Thyroid gland (tissue), 4 donors: Measurements from ENCODE around the gene OSBPL6. TPM values are rescaled to one million over a fixed set of nuclear protein-coding genes. Genes with fewer than 3 reads are reported as not detected.
A peak's percentile ranks its signal among the peaks of the same experiment; 100 is the strongest.

Source experiments
- DNase-seq, 2 donors: peaks; one replicate each; pipeline ENCODE4 v3.0.0-alpha.2; 2019
- H3K27ac ChIP-seq, 3 donors: fragments of 200-600 bp; sonication (generic); 1 replicate in 2 of 3; 2 replicates in 1 of 3; pipeline ENCODE4 v1.5.1; 2016 to 2019; ENCODE audit warnings: mild to moderate bottlenecking in 1 of 3, moderate library complexity in 1 of 3
- H3K27me3 ChIP-seq: fragments of 200-600 bp; sonication (generic); one replicate; pipeline ENCODE4 v1.5.1; 2019
- H3K36me3 ChIP-seq, 2 donors: fragments of 200-600 bp; sonication (generic); one replicate each; pipeline ENCODE4 v1.5.1; 2016 to 2019
- H3K4me1 ChIP-seq, 2 donors: fragments of 200-600 bp; sonication (generic); one replicate each; pipeline ENCODE4 v1.5.1; 2017 to 2019
- H3K4me3 ChIP-seq, 3 donors: fragments of 200-600 bp; sonication (generic); replicated peaks in 1 of 3; 1 replicate in 2 of 3; 2 replicates in 1 of 3; pipeline ENCODE4 v1.5.1; 2016; ENCODE audit warnings: mild to moderate bottlenecking in 1 of 3
- H3K9me3 ChIP-seq: fragments of 200-600 bp; sonication (generic); one replicate; pipeline ENCODE4 v1.5.1; 2017
- POLR2A ChIP-seq, 2 donors: fragments of 450-650 bp; IDR thresholded peaks; one replicate each; pipeline ENCODE4 v1.6.1; 2017; ENCODE audit warnings: antibody characterized with exemption in 2 of 2, mild to moderate bottlenecking in 2 of 2, moderate library complexity in 1 of 2
- WGBS, 2 donors: methylation state at CpG; one replicate each; pipeline ENCODE4 v1.1.5; 2017; 5-methylcytosine and 5-hydroxymethylcytosine counted together
- intact Hi-C: fragments of 100-400 bp; cut with DNase I; formaldehyde crosslinking; loops from one replicate; pipeline ENCODE4 v1.15.1; 2023
- total RNA-seq, 4 donors: library from RNA; depleted of rRNA; stranded (reverse); fragments of >200 nt; gene quantifications; one replicate each; pipeline ENCODE4 v1.2.3, GENCODE V29; 2016
- TF ChIP-seq, protein P1 (sequence below), 6 experiments: fragments of 200-600 bp in 3 of 6; fragments of 450-650 bp in 3 of 6; sonication (generic) in 3 of 6; IDR thresholded peaks; one replicate each; pipeline ENCODE4 v1.5.1; 2016 to 2019; ENCODE audit warnings: antibody characterized with exemption in 6 of 6, mild to moderate bottlenecking in 2 of 6, inconsistent platforms in 1 of 6, moderate library complexity in 1 of 6

OSBPL6 gene
- total RNA-seq, 4 donors from 2014 or later: 2.1 to 5.3 (median 3.2) TPM

DNA sequence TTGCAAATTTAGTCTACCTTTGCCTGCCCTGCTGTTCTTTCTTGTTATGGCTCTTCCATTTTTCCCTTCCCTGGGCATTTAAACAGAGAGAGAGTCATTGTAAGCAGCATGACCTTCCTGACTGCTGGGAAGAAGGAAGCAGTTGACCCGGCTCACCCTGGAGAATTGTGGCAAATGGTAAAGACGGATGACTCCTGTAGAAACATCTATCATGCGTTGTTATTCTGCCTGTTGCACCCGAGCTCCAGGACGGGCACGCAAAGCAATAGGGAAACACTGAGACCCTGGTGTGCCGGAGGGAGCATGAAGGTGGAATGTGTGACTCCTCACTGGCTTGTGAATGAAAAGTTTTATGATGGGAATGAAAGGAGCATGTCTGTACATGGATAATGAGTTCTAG, 113.3 kb downstream of the OSBPL6 start:
- no peak overlapping the region for H3K27ac ChIP-seq
- H3K27me3 ChIP-seq: no peaks in the 10 kb centered on the region
- TF ChIP-seq, protein P1, sequence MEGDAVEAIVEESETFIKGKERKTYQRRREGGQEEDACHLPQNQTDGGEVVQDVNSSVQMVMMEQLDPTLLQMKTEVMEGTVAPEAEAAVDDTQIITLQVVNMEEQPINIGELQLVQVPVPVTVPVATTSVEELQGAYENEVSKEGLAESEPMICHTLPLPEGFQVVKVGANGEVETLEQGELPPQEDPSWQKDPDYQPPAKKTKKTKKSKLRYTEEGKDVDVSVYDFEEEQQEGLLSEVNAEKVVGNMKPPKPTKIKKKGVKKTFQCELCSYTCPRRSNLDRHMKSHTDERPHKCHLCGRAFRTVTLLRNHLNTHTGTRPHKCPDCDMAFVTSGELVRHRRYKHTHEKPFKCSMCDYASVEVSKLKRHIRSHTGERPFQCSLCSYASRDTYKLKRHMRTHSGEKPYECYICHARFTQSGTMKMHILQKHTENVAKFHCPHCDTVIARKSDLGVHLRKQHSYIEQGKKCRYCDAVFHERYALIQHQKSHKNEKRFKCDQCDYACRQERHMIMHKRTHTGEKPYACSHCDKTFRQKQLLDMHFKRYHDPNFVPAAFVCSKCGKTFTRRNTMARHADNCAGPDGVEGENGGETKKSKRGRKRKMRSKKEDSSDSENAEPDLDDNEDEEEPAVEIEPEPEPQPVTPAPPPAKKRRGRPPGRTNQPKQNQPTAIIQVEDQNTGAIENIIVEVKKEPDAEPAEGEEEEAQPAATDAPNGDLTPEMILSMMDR (IDR thresholded peaks at IDR 0.05): no peak
- TF ChIP-seq POLR2A (IDR thresholded peaks at IDR 0.05): no peak
- H3K36me3 ChIP-seq: no peaks in the 10 kb centered on the region
- WGBS, 2 donors: 72 to 73% methylated on average over 7 of the region's 7 CpGs
- no peaks in the 10 kb centered on the region for H3K9me3 ChIP-seq
- intact Hi-C loops: loop anchor here (10.0 kb wide), 1 partner anchor 107 kb away; no protein-coding TSS in a partner anchor
- DNase-seq: no peak
- no peak overlapping the region for H3K4me3 ChIP-seq
- H3K4me1 ChIP-seq: no peaks in the 10 kb centered on the region

DNA sequence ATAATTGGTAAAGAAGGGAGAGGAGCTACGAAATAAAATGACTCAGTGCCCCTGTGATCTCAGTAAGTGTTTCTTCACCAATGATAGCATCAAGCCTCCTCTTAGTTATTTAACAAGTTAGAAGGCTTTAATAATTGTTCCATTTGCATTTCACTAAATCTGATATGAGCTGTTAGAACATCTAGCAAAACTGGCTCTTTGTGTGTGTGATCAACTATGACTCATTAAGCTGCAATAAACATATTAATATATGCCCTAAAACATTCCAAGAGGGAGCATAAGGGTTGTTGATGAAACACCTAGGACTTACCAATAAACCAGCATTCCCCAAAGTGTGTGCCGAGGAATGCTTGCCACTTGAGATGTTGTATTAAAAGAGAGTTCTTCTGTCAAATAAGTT, 115.2 kb downstream of the OSBPL6 start:
- no peaks in the 10 kb centered on the region for H3K9me3 ChIP-seq
- H3K4me1 ChIP-seq: no peaks in the 10 kb centered on the region
- no peak for TF ChIP-seq POLR2A (IDR thresholded peaks at IDR 0.05)
- TF ChIP-seq, protein P1 (IDR thresholded peaks at IDR 0.05): no peak
- WGBS, 2 donors: 82 to 89% methylated on average over 2 of the region's 2 CpGs
- no peak for DNase-seq
- no peak overlapping the region for H3K4me3 ChIP-seq
- intact Hi-C loops: loop anchor here (10.0 kb wide), 1 partner anchor 105 kb away; no protein-coding TSS in a partner anchor
- no peaks in the 10 kb centered on the region for H3K36me3 ChIP-seq
- H3K27me3 ChIP-seq: no peaks in the 10 kb centered on the region
- no peak overlapping the region for H3K27ac ChIP-seq

DNA sequence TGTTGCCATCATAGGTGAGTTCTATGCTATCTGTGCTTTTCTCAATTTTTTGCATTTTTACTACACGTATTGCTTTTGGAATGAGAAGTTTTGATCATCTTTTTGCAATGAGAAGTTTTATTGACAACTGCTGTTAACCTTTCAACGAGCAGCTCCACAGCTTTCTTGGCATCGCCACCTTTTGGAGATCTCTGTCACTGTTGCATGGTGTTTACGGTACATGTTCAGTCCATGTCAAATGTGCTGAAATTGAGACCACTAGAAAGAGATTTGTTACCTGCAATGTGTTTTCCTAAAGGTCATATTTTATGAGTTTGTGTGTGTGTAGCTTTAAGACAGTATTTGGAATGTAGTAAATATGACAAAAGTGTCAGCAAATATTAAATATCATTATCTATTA, 120.8 kb downstream of the OSBPL6 start:
- peak overlapping the region in 2 of 3 donors; percentile 3 to 45 for H3K27ac ChIP-seq
- TF ChIP-seq, protein P1 (IDR thresholded peaks at IDR 0.05): no peak
- no peak for TF ChIP-seq POLR2A (IDR thresholded peaks at IDR 0.05)
- 91 to 95% methylated on average over 4 of the region's 4 CpGs for WGBS, 2 donors
- no peak overlapping the region for H3K4me3 ChIP-seq
- H3K36me3 ChIP-seq: no peaks in the 10 kb centered on the region
- peaks cover 3 to 6% of the 10 kb centered on the region in 2 donors for H3K4me1 ChIP-seq
- DNase-seq: no peak
- no peaks in the 10 kb centered on the region for H3K9me3 ChIP-seq
- no peaks in the 10 kb centered on the region for H3K27me3 ChIP-seq
- intact Hi-C loops: no loop called here

GRCh38 chr2:178315488-178315948, 121.2 kb downstream of the OSBPL6 start:
- Histone ChIP-seq H3K27me3 (no peaks in the 10 kb centered on the region), H3K4me3 (no peak overlapping the region), H3K36me3 (no peaks in the 10 kb centered on the region), H3K9me3 (no peaks in the 10 kb centered on the region), H3K4me1 (peaks cover 6 to 8% of the 10 kb centered on the region in 2 donors), H3K27ac (peak overlapping the region in 2 of 3 donors; percentile 3 to 45)
- WGBS, 2 donors: 30 to 37% methylated on average over 3 of the region's 3 CpGs
- DNase-seq: no peak
- intact Hi-C loops: no loop called here
- TF ChIP-seq, protein P1 (IDR thresholded peaks at IDR 0.05): no peak
- TF ChIP-seq POLR2A (IDR thresholded peaks at IDR 0.05): no peak

GRCh38 chr2:178317811-178318210, 123.5 kb downstream of the OSBPL6 start:
- H3K27ac ChIP-seq: no peak overlapping the region
- H3K4me1 ChIP-seq: peaks cover 6 to 10% of the 10 kb centered on the region in 2 donors
- H3K27me3 ChIP-seq: no peaks in the 10 kb centered on the region
- TF ChIP-seq, protein P1 (IDR thresholded peaks at IDR 0.05): no peak
- no peak for TF ChIP-seq POLR2A (IDR thresholded peaks at IDR 0.05)
- no peak for DNase-seq
- H3K9me3 ChIP-seq: no peaks in the 10 kb centered on the region
- H3K36me3 ChIP-seq: no peaks in the 10 kb centered on the region
- H3K4me3 ChIP-seq: no peak overlapping the region
- 83 to 90% methylated on average over 3 of the region's 3 CpGs for WGBS, 2 donors
- intact Hi-C loops: no loop called here
